ENCODE data around the gene UGT1A7. TPM values are rescaled to one million over a fixed set of nuclear protein-coding genes. Genes with fewer than 3 reads are reported as not detected.

UGT1A7 gene
- total RNA-seq, 4 donors from 2014 or later, result 4.6 TPM; not detected in 3

GRCh38 chr2:233688341-233688740 lies 6.6 kb downstream of the UGT1A7 start:
- no peak for ATAC-seq
- Histone ChIP-seq H3K27me3 (peaks cover 6% of the 10 kb centered on the region), H3K36me3 (no peaks in the 10 kb centered on the region), H3K4me3 (no peak overlapping the region), H3K4me1 (no peaks in the 10 kb centered on the region), H3K9me3 (no peaks in the 10 kb centered on the region), H3K27ac (no peak overlapping the region)
- no peak for TF ChIP-seq POLR2A (IDR thresholded peaks at IDR 0.05)
- no peak for TF ChIP-seq CTCF (IDR thresholded peaks at IDR 0.05)
- TF ChIP-seq POLR2AphosphoS5 (IDR thresholded peaks at IDR 0.05), result no peak
- no peak for TF ChIP-seq EP300 (IDR thresholded peaks at IDR 0.05)
- 69 to 78% methylated on average over 4 of the region's 5 CpGs for WGBS, 2 donors (ENCODE audit: low coverage in 1 of 2)

DNA sequence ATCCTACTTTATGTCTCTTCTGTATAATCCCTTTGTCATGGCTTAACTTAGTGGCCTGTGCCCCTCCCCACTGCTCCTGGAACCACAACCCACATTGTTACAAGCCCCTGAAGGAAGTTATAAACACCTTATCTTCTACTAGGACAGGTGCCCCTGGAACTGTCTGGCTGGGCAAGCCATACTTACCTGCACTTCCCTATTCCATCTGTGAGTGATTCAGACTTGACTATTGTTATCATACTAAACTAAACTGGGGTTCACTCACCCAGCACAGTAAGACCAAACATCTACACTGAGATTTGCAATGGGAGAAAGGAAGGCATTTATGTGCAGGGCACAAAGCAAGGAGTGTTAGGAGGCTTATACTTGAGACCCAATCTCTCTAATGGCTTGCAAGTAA lies 7.3 kb downstream of the UGT1A7 start:
- no peak for ATAC-seq
- H3K4me3 ChIP-seq, result no peak overlapping the region
- H3K27me3 ChIP-seq, result peaks cover 6% of the 10 kb centered on the region
- no peaks in the 10 kb centered on the region for H3K9me3 ChIP-seq
- TF ChIP-seq CTCF (IDR thresholded peaks at IDR 0.05) (no peak), POLR2AphosphoS5 (IDR thresholded peaks at IDR 0.05) (no peak), POLR2A (IDR thresholded peaks at IDR 0.05) (no peak), EP300 (IDR thresholded peaks at IDR 0.05) (no peak)
- no peaks in the 10 kb centered on the region for H3K4me1 ChIP-seq
- no peak overlapping the region for H3K27ac ChIP-seq
- no peaks in the 10 kb centered on the region for H3K36me3 ChIP-seq

DNA sequence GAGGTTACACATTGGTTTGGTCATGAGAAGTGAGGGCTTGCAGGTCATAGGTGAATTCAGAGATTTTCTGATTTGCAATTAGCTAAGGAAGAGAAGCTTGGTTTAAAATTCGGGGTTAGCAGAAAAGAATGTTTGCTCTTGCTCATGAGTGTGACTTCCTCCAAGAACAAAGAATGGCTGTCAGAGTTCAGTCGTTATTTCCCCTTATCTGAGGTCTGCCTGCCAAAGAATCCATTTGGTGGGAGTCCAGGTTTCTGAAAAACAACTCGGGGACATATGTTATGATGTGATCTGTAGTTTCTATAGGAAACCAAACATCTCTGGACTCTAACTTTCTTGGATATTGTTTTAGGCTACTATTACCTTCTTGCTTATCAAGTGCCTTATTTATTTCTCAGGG lies 7.8 kb downstream of the UGT1A7 start:
- WGBS, 2 donors (ENCODE audit: low coverage in 1 of 2), result 6 to 23% methylated on average over 3 of the region's 3 CpGs

DNA sequence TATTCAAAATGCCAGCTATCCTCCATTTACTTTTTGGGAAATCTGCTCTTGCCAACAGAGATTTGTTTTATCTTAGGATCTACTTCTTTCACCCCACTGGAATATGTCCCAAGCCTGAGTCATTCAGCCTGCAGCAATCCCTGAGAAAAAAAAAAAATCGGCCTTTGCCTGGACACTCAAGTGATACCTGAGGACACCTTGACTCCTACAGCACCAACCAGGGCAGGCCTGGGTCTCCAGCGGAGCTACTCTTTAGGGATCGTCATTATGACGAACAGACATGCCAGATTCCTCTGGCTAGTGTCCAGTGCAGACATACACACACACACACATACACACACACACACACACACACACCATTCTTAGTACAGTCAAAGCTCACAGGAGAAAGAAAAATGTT lies 8.7 kb downstream of the UGT1A7 start:
- H3K27ac ChIP-seq, result no peak overlapping the region
- H3K4me1 ChIP-seq, result no peaks in the 10 kb centered on the region
- ATAC-seq, result no peak
- TF ChIP-seq CTCF (IDR thresholded peaks at IDR 0.05) (no peak), POLR2AphosphoS5 (IDR thresholded peaks at IDR 0.05) (no peak), POLR2A (IDR thresholded peaks at IDR 0.05) (no peak), EP300 (IDR thresholded peaks at IDR 0.05) (no peak)
- no peaks in the 10 kb centered on the region for H3K9me3 ChIP-seq
- WGBS, 2 donors (ENCODE audit: low coverage in 1 of 2), result 50 to 66% methylated on average over 2 to 4 of the region's 4 CpGs
- H3K36me3 ChIP-seq, result no peaks in the 10 kb centered on the region
- peaks cover 6% of the 10 kb centered on the region for H3K27me3 ChIP-seq
- H3K4me3 ChIP-seq, result no peak overlapping the region

More for the DNA sequence above, 7.8 kb downstream of the UGT1A7 start:
- no peak for ATAC-seq
- Histone ChIP-seq H3K4me1 (no peaks in the 10 kb centered on the region), H3K4me3 (no peak overlapping the region), H3K27me3 (peaks cover 6% of the 10 kb centered on the region), H3K36me3 (no peaks in the 10 kb centered on the region), H3K9me3 (no peaks in the 10 kb centered on the region), H3K27ac (no peak overlapping the region)
- TF ChIP-seq EP300 (IDR thresholded peaks at IDR 0.05) (no peak), CTCF (IDR thresholded peaks at IDR 0.05) (no peak), POLR2AphosphoS5 (IDR thresholded peaks at IDR 0.05) (no peak), POLR2A (IDR thresholded peaks at IDR 0.05) (no peak)

GRCh38 chr2:233691443-233692433 lies 10.0 kb downstream of the UGT1A7 start:
- 86 to 89% methylated on average over 4 to 8 of the region's 11 CpGs for WGBS, 2 donors (ENCODE audit: low coverage in 1 of 2)
- Histone ChIP-seq H3K27ac (no peak overlapping the region), H3K9me3 (no peaks in the 10 kb centered on the region), H3K4me3 (no peak overlapping the region), H3K4me1 (no peaks in the 10 kb centered on the region), H3K27me3 (peaks cover 6% of the 10 kb centered on the region), H3K36me3 (no peaks in the 10 kb centered on the region)
- TF ChIP-seq EP300 (IDR thresholded peaks at IDR 0.05) (no peak), POLR2A (IDR thresholded peaks at IDR 0.05) (no peak), POLR2AphosphoS5 (IDR thresholded peaks at IDR 0.05) (no peak), CTCF (IDR thresholded peaks at IDR 0.05) (no peak)
- ATAC-seq, result no peak
